WTC11 (cell line): ENCODE measurements around the gene SLC27A4. TPM values are rescaled to one million over a fixed set of nuclear protein-coding genes. Genes with fewer than 3 reads are reported as not detected.
A peak's percentile ranks its signal among the peaks of the same experiment; 100 is the strongest.

Experiments used
- ATAC-seq: fragments of 200-7000 bp; cut with Tn5 transposase; 2 replicates; pipeline ENCODE4 v1.10.0; 2021; ENCODE audit warnings: mild to moderate bottlenecking, moderate library complexity
- CTCF ChIA-PET: fragments of 300-600 bp; sonication (Branson Sonifier 250); formaldehyde crosslinking; loops from one replicate; lab custom pipeline; 2021; ENCODE audit warnings: antibody characterized with exemption; lab: Charles Lee
- POLR2A ChIA-PET: fragments of 350-600 bp; sonication (Branson Sonifier 250); formaldehyde crosslinking; loops from one replicate; lab custom pipeline; 2021; ENCODE audit warnings: antibody characterized with exemption; lab: Charles Lee
- DNase-seq: peaks from one replicate; pipeline ENCODE4 v3.0.0; 2021; ENCODE audit warnings: low spot score
- H3K27ac Mint-ChIP-seq: 2 replicates; pipeline ENCODE4 v1.8.0; 2021; ENCODE audit warnings: mixed read lengths
- H3K27me3 Mint-ChIP-seq: 2 replicates; pipeline ENCODE4 v1.8.0; 2021; ENCODE audit warnings: low read depth, mild to moderate bottlenecking, moderate library complexity, mixed read lengths
- H3K36me3 Mint-ChIP-seq: 2 replicates; pipeline ENCODE4 v1.8.0; 2021; ENCODE audit warnings: mixed read lengths
- H3K4me1 Mint-ChIP-seq: 2 replicates; pipeline ENCODE4 v1.8.0; 2022; ENCODE audit warnings: mixed read lengths
- H3K4me3 Mint-ChIP-seq: 2 replicates; pipeline ENCODE4 v1.8.0; 2021; ENCODE audit warnings: mild to moderate bottlenecking, moderate library complexity, mixed read lengths
- H3K9me3 Mint-ChIP-seq: 2 replicates; pipeline ENCODE4 v1.8.0; 2021; ENCODE audit warnings: mixed read lengths
- CDX4 ChIP-seq: fragments of 250-450 bp; sonication (Bioruptor Pico); IDR thresholded peaks from 2 replicates; pipeline ENCODE4 v1.9.0; 2021; ENCODE audit warnings: moderate library complexity, mild to moderate bottlenecking, inconsistent platforms, borderline replicate concordance
- E2F1 ChIP-seq: sonication (generic); formaldehyde crosslinking; IDR thresholded peaks from 2 replicates; pipeline ENCODE4 v1.8.0; 2022; ENCODE audit warnings: mild to moderate bottlenecking, missing genetic modification reagents
- E2F4 ChIP-seq: sonication (generic); formaldehyde crosslinking; IDR thresholded peaks from 2 replicates; pipeline ENCODE4 v1.8.1; 2022; ENCODE audit warnings: low read depth, mild to moderate bottlenecking, moderate library complexity, missing genetic modification reagents, borderline replicate concordance
- EMX1 ChIP-seq: fragments of 250-450 bp; sonication (Bioruptor Pico); IDR thresholded peaks from 2 replicates; pipeline ENCODE4 v1.8.0; 2021; ENCODE audit warnings: mild to moderate bottlenecking
- GRHL2 ChIP-seq: fragments of 250-450 bp; sonication (Bioruptor Pico); IDR thresholded peaks from 2 replicates; pipeline ENCODE4 v1.8.0; 2022; ENCODE audit warnings: mild to moderate bottlenecking, moderate library complexity; ENCODE audit not compliant: insufficient replicate concordance, severe bottlenecking
- NFE2L1 ChIP-seq: sonication (generic); formaldehyde crosslinking; IDR thresholded peaks from 2 replicates; pipeline ENCODE4 v1.8.1; 2023; ENCODE audit warnings: missing genetic modification reagents
- PREB ChIP-seq: sonication (generic); formaldehyde crosslinking; IDR thresholded peaks from 2 replicates; pipeline ENCODE4 v1.8.1; 2022; ENCODE audit warnings: mild to moderate bottlenecking, missing genetic modification reagents, moderate library complexity, borderline replicate concordance
- SMAD4 ChIP-seq: sonication (generic); formaldehyde crosslinking; IDR thresholded peaks from 2 replicates; pipeline ENCODE4 v1.8.0; 2022; ENCODE audit warnings: mild to moderate bottlenecking, missing genetic modification reagents
- TCF7 ChIP-seq: sonication (generic); formaldehyde crosslinking; IDR thresholded peaks from 2 replicates; pipeline ENCODE4 v1.8.0; 2022; ENCODE audit warnings: mild to moderate bottlenecking, low read depth, missing genetic modification reagents, moderate library complexity
- USF1 ChIP-seq: sonication (generic); formaldehyde crosslinking; IDR thresholded peaks from 2 replicates; pipeline ENCODE4 v1.8.0; 2022; ENCODE audit warnings: mild to moderate bottlenecking, missing genetic modification reagents
- USF2 ChIP-seq: sonication (generic); formaldehyde crosslinking; IDR thresholded peaks from 2 replicates; pipeline ENCODE4 v1.8.1; 2023; ENCODE audit warnings: mild to moderate bottlenecking, missing genetic modification reagents, moderate library complexity
- ZBTB43 ChIP-seq: sonication (generic); formaldehyde crosslinking; IDR thresholded peaks from 2 replicates; pipeline ENCODE4 v1.8.1; 2023; ENCODE audit warnings: mild to moderate bottlenecking, missing genetic modification reagents
- ZNF121 ChIP-seq: sonication (generic); formaldehyde crosslinking; IDR thresholded peaks from 2 replicates; pipeline ENCODE4 v1.8.0; 2023; ENCODE audit warnings: missing genetic modification reagents
- ZNF512 ChIP-seq: sonication (generic); formaldehyde crosslinking; IDR thresholded peaks from 2 replicates; pipeline ENCODE4 v1.8.1; 2022; ENCODE audit warnings: missing genetic modification reagents, borderline replicate concordance
- total RNA-seq: library from RNA; stranded (reverse); gene quantifications from 3 replicates; pipeline ENCODE4 v1.2.3, GENCODE V29; 2021

SLC27A4 gene
- total RNA-seq, 1 experiment from 2014 or later = 23.8 TPM

GRCh38 chr9:128389395-128390149, 49.2 kb downstream of the SLC27A4 start:
- TF ChIP-seq USF2 (CRISPR knock-in tag) (0 out of 2 replicates have a peak, but pooled peaks have one; percentile 14), E2F4 (CRISPR knock-in tag) (no peak), ZBTB43 (CRISPR knock-in tag) (no peak), USF1 (CRISPR knock-in tag) (0 out of 2 replicates have a peak, but pooled peaks have one; percentile 21), ZNF512 (CRISPR knock-in tag) (no peak), CDX4 (CRISPR knock-in tag) (no peak), GRHL2 (no peak), PREB (CRISPR knock-in tag) (no peak)
- H3K27me3 Mint-ChIP-seq = peaks cover 97% of the 10 kb centered on the region
- H3K9me3 Mint-ChIP-seq = no peaks in the 10 kb centered on the region
- peaks cover 65% of the 10 kb centered on the region for H3K4me1 Mint-ChIP-seq
- H3K36me3 Mint-ChIP-seq = peaks cover 14% of the 10 kb centered on the region
- ATAC-seq = peak; percentile 5; the same call in 1 of the 2 replicates
- ChIA-PET POLR2A (interaction anchor here (1.2 kb wide), 1 partner anchor 114 kb away, joined by 5 read pairs; the partner anchor contains the start of genes GOLGA2 and SWI5), CTCF (interaction anchor here (1.3 to 8.3 kb wide), 8 partner anchors 19 to 272 kb away, joined by 3 to 74 read pairs (median 6); partner anchors contain the start of genes CERCAM and URM1)
- peak; percentile 33 for DNase-seq
- H3K27ac Mint-ChIP-seq = no peak overlapping the region
- no peak overlapping the region for H3K4me3 Mint-ChIP-seq

GRCh38 chr9:128390150-128390812, 50.0 kb downstream of the SLC27A4 start:
- H3K4me1 Mint-ChIP-seq = peaks cover 63% of the 10 kb centered on the region
- H3K27me3 Mint-ChIP-seq = peaks cover 97% of the 10 kb centered on the region
- no peaks in the 10 kb centered on the region for H3K9me3 Mint-ChIP-seq
- POLR2A ChIA-PET = interaction anchor here (1.2 kb wide), 1 partner anchor 114 kb away, joined by 5 read pairs; the partner anchor contains the start of genes GOLGA2 and SWI5
- no peak for DNase-seq
- no peak overlapping the region for H3K27ac Mint-ChIP-seq
- H3K36me3 Mint-ChIP-seq = peaks cover 14% of the 10 kb centered on the region
- H3K4me3 Mint-ChIP-seq = no peak overlapping the region
- CTCF ChIA-PET = interaction anchor here (1.0 to 8.3 kb wide), 9 partner anchors 19 to 273 kb away, joined by 3 to 74 read pairs (median 6); partner anchors contain the start of genes CERCAM and URM1
- no peak for TF ChIP-seq USF2 (CRISPR knock-in tag)
- TF ChIP-seq SMAD4 (CRISPR knock-in tag) = no peak
- TF ChIP-seq EMX1 (CRISPR knock-in tag) = no peak
- TF ChIP-seq NFE2L1 (CRISPR knock-in tag) = no peak
- no peak for TF ChIP-seq E2F1 (CRISPR knock-in tag)
- TF ChIP-seq TCF7 (CRISPR knock-in tag) = no peak
- 0 out of 2 replicates have a peak, but pooled peaks have one; percentile 5 for TF ChIP-seq ZNF121
- ATAC-seq = no peak
